ENCODE data around the gene RAD50.

DNA sequence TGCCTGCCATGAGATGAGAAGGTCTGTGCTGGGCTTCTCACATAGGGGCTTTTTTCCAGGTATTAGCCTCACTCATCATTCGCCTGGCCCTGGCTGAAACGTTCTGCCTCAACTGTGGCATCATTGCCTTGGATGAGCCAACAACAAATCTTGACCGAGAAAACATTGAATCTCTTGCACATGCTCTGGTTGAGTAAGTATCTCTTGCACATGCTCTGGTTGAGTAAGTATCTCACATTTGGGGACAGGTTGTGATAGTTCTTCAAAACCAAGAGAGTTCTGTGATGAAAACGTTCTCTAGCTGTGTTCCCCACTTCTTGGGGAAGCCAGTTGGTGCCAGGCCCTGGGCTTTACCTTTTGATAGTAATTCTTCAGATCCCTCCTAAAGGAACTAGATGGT lies 83.8 kb downstream of the RAD50 start:
- no peak for TF ChIP-seq CTCF (IDR thresholded peaks at IDR 0.05 in 2 of 3, conservative IDR thresholded peaks at IDR 0.05 in 1 of 3; ENCODE audit: control insufficient read depth in 2 of 3, extremely low read depth in 1 of 3, insufficient read depth in 1 of 3, low read depth in 3 of 3, low read length in 3 of 3)
- no peak for TF ChIP-seq ATF2 (IDR thresholded peaks at IDR 0.05; ENCODE audit: low read length)
- TF ChIP-seq ZNF24 (IDR thresholded peaks at IDR 0.05): no peak
- TF ChIP-seq REST (IDR thresholded peaks at IDR 0.05; ENCODE audit: low read depth, low read length): no peak
- TF ChIP-seq KDM1A (IDR thresholded peaks at IDR 0.05; ENCODE audit: borderline replicate concordance): no peak
- no peak for TF ChIP-seq MEF2A (IDR thresholded peaks at IDR 0.05; ENCODE audit: insufficient read depth, low read depth, low read length)
- TF ChIP-seq TARDBP (IDR thresholded peaks at IDR 0.05; ENCODE audit: borderline replicate concordance): no peak
- TF ChIP-seq, protein P1, sequence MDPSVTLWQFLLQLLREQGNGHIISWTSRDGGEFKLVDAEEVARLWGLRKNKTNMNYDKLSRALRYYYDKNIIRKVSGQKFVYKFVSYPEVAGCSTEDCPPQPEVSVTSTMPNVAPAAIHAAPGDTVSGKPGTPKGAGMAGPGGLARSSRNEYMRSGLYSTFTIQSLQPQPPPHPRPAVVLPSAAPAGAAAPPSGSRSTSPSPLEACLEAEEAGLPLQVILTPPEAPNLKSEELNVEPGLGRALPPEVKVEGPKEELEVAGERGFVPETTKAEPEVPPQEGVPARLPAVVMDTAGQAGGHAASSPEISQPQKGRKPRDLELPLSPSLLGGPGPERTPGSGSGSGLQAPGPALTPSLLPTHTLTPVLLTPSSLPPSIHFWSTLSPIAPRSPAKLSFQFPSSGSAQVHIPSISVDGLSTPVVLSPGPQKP (IDR thresholded peaks at IDR 0.05; ENCODE audit: low read depth, low read length): no peak
- no peak for TF ChIP-seq ESRRA (IDR thresholded peaks at IDR 0.05; ENCODE audit: low read length)
- no peak for TF ChIP-seq ZBTB11 (CRISPR knock-in tag; IDR thresholded peaks at IDR 0.05)
- no peak for TF ChIP-seq CHD4 (IDR thresholded peaks at IDR 0.05)

Data from GM12878 (cell line).